HG02870 (cell line): Measurements from ENCODE around the gene ANKRD66.

Experiments
- ATAC-seq: cut with Tn5 transposase; IDR thresholded peaks from one replicate; pipeline ENCODE4 v1.9.1; 2021; ENCODE audit warnings: mild to moderate bottlenecking, moderate library complexity; ENCODE audit not compliant: unreplicated experiment

ANKRD66 gene

DNA sequence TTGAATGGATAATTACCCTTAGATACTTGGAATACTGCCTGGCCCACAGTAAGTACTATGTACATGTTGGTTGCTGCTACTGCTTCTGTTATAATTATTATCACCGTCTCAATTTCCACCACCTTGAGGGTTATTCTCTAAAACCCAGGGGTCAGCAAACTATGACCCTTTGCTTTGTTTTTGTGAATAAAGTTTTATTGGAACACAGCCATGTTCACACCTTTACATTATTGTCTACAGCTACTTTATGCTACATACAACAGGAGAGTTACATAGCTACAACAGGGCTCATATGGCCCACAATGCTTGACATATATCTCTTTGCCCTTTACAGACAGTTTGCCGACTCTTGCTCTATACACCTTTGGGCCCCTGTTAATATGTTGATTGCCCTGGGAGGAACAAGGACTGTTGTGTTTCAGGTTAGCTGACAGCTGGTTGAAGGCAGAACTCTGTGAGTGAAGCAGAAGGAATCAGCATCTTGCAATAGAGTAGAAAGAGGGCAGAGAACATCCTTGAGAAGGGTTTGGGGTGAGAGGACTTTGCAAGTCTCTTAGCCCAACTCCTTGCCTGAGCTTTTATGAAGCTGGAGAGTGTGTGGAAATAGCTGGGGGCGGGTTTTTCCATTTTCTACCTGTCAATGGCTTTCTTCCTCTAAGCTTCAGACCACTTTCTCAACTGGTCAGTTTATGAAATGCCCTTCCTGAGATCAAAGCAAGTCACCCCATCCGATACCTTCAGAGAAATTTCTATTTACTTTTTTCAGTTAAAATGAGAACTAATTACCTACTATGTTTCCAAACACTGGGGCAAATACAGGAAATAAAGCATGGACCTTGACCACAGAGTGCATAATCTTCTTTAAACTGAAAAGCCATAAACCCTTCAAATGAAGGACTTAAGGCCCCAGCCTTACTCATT lies 43.0 kb downstream of the ANKRD66 start:
- ATAC-seq = no peak

DNA sequence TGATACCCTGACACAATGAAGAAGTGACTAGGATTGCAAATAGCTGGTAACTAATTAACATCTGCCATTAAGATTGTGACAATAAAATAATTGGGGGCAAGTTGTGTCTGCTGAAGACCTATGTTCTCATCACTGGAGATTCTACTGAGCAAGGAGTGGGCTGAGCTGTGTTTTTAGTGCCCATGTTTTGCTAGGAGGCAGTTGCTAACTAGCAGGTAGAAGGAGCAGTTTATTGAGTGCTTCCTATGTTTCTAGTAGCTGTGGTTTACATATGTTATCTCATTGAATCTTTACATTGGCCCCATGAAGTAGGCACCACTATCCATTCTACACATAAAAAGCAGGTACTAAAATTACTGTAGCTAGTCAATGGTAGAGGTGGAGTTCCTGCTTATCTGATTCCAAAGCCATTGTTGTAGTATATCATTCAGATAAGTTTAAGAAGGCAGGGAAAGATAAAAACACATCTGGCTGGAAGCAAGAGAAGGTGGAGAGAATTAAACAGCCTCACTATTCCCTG lies 43.7 kb downstream of the ANKRD66 start:
- no peak for ATAC-seq

DNA sequence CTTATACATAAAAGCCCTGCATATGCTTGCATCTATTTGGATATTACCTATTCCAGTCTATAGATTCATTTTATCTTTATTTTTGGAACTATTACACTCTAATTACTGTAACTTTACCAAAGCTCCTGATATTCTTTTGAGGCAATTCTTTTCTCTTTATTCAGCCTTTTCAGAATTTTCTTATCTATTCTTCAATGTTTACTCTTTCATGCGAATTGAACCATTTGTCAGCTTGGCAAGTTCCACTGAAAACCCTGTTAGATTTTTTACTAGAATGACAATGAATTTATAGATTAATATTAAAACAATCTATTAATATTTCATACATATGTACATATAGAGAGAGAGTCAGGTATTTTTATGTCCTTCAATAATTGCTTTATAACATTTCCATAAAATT lies 45.9 kb downstream of the ANKRD66 start:
- ATAC-seq = no peak

DNA sequence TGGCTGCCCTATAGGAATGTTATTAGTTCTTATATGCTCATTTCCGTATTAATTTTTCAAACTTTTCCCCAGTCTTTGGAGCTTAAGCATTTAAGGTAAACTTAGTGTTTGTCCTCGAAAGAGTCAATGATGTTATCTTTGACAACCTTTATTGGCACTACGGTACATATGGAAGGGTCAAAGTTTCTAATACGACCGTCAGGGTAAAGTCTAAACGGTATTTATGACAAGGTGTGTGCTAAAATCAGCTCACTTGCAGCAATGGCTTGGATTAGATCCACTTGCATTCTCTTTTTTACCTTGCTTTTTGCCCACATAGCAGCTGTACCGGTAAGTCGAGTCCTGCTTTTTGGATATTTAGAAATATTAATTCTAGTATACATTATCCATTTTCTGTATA lies 46.4 kb downstream of the ANKRD66 start, which contains the start of gene MEP1A:
Gene MEP1A (plus strand): TSS at position 252 of the 400 bp plus-strand sequence. CDS start 10 bp downstream, at position 262.
- ATAC-seq = no peak

DNA sequence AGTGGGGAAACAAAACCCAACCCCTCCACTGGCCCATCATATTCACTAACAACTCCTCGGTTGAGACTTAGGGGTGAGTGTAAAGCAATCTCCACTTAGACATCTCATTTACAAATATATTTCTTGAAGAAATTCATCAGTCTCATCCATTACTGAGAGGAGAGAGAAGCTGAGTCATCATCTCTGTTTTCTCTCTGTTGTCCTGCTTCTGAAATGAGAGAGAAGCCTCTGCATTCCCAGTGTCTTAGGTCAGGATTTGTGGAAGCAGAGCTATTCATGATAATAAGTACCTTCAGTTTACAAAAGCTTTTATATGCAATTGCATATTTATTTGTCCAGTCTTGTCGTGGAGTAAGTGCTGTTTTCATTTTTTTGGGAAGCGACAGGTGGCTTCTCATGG lies 47.3 kb downstream of the ANKRD66 start:
- ATAC-seq = no peak

DNA sequence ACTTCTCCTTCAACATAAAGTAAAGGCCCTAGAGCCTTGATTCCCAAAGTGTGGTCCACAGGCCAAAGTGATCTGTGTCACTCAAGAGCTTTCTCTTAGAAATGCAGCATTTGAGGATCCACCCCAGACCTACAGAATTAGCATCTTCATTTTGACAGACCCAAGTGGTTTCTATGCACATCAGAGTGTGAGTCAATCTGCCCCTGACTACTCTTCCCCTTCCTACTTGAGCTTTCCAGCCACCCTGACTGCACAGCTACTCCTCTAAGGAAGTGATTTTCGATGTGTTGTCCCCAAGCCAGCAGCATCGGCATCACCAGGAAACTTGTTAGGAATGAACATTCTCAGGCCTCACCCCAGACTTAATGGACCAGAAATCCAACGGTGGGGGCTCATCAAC lies 49.1 kb downstream of the ANKRD66 start:
- no peak for ATAC-seq

DNA sequence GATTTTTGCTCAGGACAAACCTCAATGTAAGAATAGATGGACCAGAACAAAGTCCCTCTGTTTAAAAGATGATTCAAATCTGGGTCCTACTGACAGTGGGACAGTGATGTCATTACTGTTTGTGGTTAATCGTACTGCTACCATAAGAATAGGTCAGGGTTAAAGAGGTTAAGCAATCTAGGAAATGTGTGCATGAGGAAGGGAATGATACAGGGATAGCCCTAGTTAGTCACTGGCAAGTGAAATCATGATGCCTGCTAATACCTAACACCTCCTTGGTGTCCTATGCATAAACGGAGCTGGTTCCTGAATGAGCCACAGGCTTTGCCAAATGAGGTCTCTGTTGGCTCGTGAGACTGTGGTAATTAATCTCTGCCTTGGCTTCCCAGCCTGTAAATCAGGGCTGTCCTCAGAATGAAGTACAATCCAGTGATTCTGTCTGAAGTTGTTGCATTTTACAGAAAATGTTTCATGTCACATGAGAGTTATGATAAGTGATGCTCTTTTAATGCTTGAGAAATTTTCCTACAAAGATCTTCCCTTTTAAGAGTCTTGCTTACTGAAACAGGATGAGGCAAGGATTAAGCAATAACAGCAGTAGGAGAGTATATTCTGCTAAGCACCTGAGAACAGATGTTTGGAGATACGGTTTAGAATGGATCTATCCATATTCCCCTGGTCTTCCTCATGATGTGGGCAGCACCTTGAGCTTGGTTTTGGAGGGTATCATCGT lies 50.3 kb downstream of the ANKRD66 start:
- ATAC-seq = no peak

DNA sequence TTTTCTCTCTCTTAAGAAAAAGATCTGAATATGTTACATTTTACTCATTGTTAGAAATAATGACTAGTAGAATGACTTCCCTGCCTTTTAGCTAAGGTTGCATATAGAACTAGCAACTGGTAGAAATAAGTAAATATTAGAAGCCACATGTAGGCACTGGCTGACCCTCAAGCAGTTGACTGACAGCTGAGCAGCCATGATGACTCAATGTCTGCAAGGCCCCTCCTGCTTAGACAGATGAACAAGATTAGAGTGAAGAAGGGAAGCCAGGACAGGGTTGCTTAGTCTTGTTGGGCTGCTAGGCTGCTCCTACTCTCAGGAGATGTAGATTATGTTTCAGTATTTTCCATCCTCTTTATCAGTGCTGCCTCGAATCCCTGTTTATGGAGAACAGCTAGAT lies 52.9 kb downstream of the ANKRD66 start:
- no peak for ATAC-seq

DNA sequence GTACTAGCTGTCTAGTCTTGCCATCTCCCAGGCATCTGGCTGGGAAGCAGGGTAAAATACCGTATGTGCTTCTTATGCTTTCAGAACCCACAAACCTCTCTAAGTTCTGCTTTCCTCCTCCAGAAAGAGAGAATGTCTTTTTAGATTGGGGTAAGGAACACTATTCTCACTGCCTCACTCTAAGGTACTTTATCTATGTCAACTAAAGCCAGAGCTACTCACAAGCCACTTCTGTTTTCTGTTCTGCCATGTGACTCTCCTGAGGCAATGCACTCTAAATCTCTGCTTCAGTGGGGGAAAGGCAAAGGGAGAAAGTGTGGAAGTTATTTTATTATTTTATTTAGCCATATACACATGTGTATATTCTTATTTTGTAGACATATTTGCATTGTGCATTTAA lies 62.1 kb downstream of the ANKRD66 start:
- ATAC-seq = no peak
